ENCODE measurements around the gene TMEM60.

DNA sequence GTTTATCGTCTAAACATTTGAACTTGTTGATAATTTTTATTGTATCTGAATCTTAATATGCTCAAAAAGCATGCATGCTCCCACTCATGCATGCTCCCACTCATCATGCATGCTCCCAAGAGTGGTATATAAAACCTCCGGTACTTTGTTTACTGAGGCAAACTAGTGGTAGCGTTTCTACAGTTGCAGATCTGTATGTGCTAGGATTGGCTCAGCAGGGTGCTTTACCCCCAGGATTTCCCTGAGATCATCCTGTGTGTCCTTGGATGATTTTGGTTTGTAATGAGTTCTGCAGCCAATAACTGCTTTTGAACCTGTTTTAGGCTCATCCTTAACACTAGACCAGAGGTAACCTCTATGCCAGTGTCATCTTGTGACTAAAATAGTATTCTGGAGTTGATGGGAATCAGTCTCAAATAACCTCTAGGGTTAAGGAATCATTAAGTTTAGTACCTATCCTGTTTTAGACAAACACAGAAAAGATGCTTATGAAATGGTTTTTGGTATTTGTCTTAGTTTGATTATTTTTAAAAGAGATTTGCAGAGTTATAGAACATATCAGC is 40.8 kb upstream of the TMEM60 start:
- no peak for TF ChIP-seq CTCF (IDR thresholded peaks at IDR 0.05)
- TF ChIP-seq POLR2A (IDR thresholded peaks at IDR 0.05), result no peak
